Heart left ventricle (tissue), 16 donors: Measurements from ENCODE around the gene IGF2BP3. TPM values are rescaled to one million over a fixed set of nuclear protein-coding genes. Genes with fewer than 3 reads are reported as not detected.
A peak's percentile ranks its signal among the peaks of the same experiment; 100 is the strongest.

Experiments
- ATAC-seq, 4 donors: fragments of 200-7000 bp; cut with Tn5 transposase; one replicate each; pipeline ENCODE4 v1.9.1; 2020 to 2022; ENCODE audit warnings: moderate library complexity in 4 of 4, mild to moderate bottlenecking in 3 of 4, moderate number of reproducible peaks in 1 of 4
- DNase-seq, 5 donors: peaks; one replicate each; pipeline ENCODE4 v3.0.0-alpha.2; 2020
- H3K27ac ChIP-seq, 12 donors: fragments of 200-600 bp; sonication (generic) in 4 of 12; one replicate each; pipeline versions ENCODE4 v1.5.0 to v1.8.0; 2016 to 2022; ENCODE audit warnings: mild to moderate bottlenecking in 2 of 12
- H3K27me3 ChIP-seq, 9 donors: fragments of 200-600 bp; sonication (generic) in 2 of 9; one replicate each; pipeline versions ENCODE4 v1.5.1 to v1.8.0; 2016 to 2022; ENCODE audit warnings: mild to moderate bottlenecking in 3 of 9
- H3K36me3 ChIP-seq, 9 donors: fragments of 200-600 bp; sonication (generic) in 2 of 9; one replicate each; pipeline versions ENCODE4 v1.5.0 to v1.8.0; 2018 to 2022; ENCODE audit warnings: mild to moderate bottlenecking in 2 of 9
- H3K4me1 ChIP-seq, 12 donors: fragments of 200-600 bp; sonication (generic) in 4 of 12; one replicate each; pipeline versions ENCODE4 v1.5.0 to v1.8.0; 2016 to 2022; ENCODE audit warnings: mild to moderate bottlenecking in 3 of 12
- H3K4me3 ChIP-seq, 12 donors: fragments of 200-600 bp; sonication (generic) in 4 of 12; one replicate each; pipeline versions ENCODE4 v1.5.0 to v1.8.0; 2017 to 2022; ENCODE audit warnings: mild to moderate bottlenecking in 9 of 12, moderate library complexity in 4 of 12
- H3K9me3 ChIP-seq, 12 donors: fragments of 200-600 bp; sonication (generic) in 4 of 12; one replicate each; pipeline versions ENCODE4 v1.5.0 to v1.8.0; 2016 to 2022; ENCODE audit warnings: mild to moderate bottlenecking in 1 of 12
- CTCF ChIP-seq, 12 donors: fragments of 200-600 bp; sonication (generic) in 4 of 12; IDR thresholded peaks; one replicate each; pipeline versions ENCODE4 v1.5.0 to v1.8.0; 2018 to 2022; ENCODE audit warnings: antibody characterized with exemption in 12 of 12, mild to moderate bottlenecking in 5 of 12
- POLR2A ChIP-seq, 2 donors: fragments of 450-650 bp; IDR thresholded peaks; one replicate each; pipeline ENCODE4 v1.6.1; 2017; ENCODE audit warnings: antibody characterized with exemption in 2 of 2, mild to moderate bottlenecking in 2 of 2, moderate library complexity in 2 of 2
- WGBS, 4 donors: extraction: QIAGEN DNeasy Blood & Tissue Kit in 2 of 4; methylation state at CpG; one replicate each; pipeline versions ENCODE4 v1.1.5 to v1.1.7; 2013 to 2018; 5-methylcytosine and 5-hydroxymethylcytosine counted together
- intact Hi-C, 10 donors: fragments of 100-400 bp; cut with DNase I; formaldehyde crosslinking; loops; one replicate each; pipeline versions ENCODE4 v1.11.1 to v1.14.2; 2022
- polyA plus RNA-seq, 2 donors: library from polyadenylated mRNA; stranded (reverse); fragments of 200-250 nt; gene quantifications; one replicate each; pipeline ENCODE4 v1.2.3, GENCODE V29; 2013
- total RNA-seq, 9 donors: library from RNA; depleted of rRNA in 2 of 9; stranded (reverse); fragments of >200 nt in 2 of 9; fragmentation: NEBNext Ultra II Directional in 3 of 9; extraction: Animal tissue kit (Norgen Biotek cat#: 25700) in 3 of 9; gene quantifications; one replicate each; pipeline versions ENCODE4 v1.1.0 to v1.2.4, GENCODE V29; 2016 to 2023
- donor health status: ischemic (EF 13 %, LVEDD 7.1; RV severe dilation, severe dysfunction).
- donor health status: healthy with polysubstance abuse.
- donor health status: DM: no; HTN: yes; CAD: no.
- donor health status: DM: no; HTN: no; CAD: no.
- donor health status: ischemic (EF 25% LVEDD 6.9; RV normal size, moderate dysfunction).
- donor health status: ischemic (EF 25% LVEDD 5.7; RV mildly dilated, moderate dysfunction).
- donor health status: healthy.
- donor health status: DM: yes; HTN: yes; CAD: no.
- donor health status: ischemic (EF 35%, LVEDD 5.7; RV mildly dilated, moderate dysfunction).
- donor health status: nonischemic (EF 11% LVEDD 7.7; RV severe dilation, severe dysfunction).
- donor health status: DM: yes; HTN: yes; CAD: no.
- donor health status: PGD.
- donor health status: ischemic (EF 29% LVEDD 5.4; RV normal size, mild dysfunction).
- donor health status: nonischemic (EF 23%, LVEDD 6.1; RV moderate dilation, normal function).

Gene IGF2BP3
- total and polyA plus RNA-seq, 11 donors = 0.27 to 2.2 (median 0.50) TPM; not detected in 5

GRCh38 chr7:23346316-23346715 lies 124.0 kb downstream of the IGF2BP3 start:
- Histone ChIP-seq H3K36me3 (no peaks in the 10 kb centered on the region), H3K27ac (peak overlapping the region in 1 of 12 donors; percentile 20), H3K27me3 (peaks cover 0 to 4% (median 0%) of the 10 kb centered on the region in 9 donors), H3K4me1 (peaks cover 0 to 7% (median 0%) of the 10 kb centered on the region in 12 donors), H3K4me3 (peak overlapping the region in 5 of 12 donors; percentile 2 to 59 (median 15)), H3K9me3 (no peaks in the 10 kb centered on the region)
- intact Hi-C loops = loop anchor here in 1 of 10 donors (5.0 kb wide), 1 partner anchor 69 kb away; no protein-coding TSS in a partner anchor
- DNase-seq = no peak
- 85 to 93% (median 91%) methylated on average over 8 of the region's 8 CpGs for WGBS, 4 donors
- TF ChIP-seq POLR2A (IDR thresholded peaks at IDR 0.05) (no peak), CTCF (IDR thresholded peaks at IDR 0.05) (no peak)
- ATAC-seq = no peak

DNA sequence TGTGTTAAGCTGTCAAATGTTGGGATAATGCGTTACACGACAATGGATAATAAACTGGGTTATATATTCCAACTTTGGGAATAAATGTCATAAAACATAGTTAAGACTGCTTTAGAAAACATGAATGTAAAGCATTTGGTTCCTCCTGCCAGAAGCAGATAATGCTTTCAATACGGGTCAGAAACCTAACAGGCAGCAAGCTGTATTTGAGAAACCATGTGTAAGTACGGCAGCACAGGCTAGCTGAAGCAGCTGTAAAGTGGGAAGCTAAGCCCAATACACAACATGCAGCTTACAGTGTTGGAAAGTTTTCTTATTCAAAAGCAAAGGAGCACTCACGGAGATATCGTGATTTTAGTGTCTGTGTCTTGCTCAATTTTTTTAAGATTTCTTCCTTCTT lies 124.7 kb downstream of the IGF2BP3 start:
- intact Hi-C loops = loop anchor here in 1 of 10 donors (5.0 kb wide), 1 partner anchor 68 kb away; no protein-coding TSS in a partner anchor

DNA sequence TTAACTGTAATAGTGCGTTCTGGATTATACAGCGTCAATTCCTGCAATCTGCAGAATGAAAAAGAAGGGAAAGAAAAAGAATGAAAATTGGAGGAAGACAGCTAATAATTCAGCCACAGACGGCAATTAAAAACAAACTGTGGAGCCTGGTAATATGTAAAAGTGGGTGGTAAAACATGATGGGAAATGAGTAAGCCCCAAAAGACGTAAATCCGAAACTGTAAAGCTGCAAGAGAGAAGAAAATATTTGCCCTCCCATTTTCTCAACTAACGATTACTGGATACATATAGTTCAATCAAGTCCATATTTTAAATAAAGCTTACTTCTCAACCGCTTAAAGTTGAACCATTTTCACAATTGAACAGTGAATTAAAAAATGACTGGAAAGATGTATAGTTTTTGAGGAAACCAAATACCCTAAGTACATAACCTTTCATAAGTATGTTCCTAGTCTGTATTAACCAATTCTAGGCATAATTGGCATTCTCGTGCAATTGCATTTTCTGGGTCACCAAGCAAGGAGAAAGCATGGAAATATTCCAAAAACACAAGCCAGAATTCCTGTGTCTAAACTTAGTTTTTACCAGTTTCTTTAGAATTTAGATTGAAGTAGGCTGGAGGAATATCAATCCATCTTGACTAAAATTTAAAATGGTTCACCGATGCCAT lies 126.3 kb downstream of the IGF2BP3 start:
- Histone ChIP-seq H3K27ac (no peak overlapping the region), H3K27me3 (peaks cover 0 to 4% (median 0%) of the 10 kb centered on the region in 9 donors), H3K9me3 (no peaks in the 10 kb centered on the region), H3K4me1 (peaks cover 0 to 7% (median 0%) of the 10 kb centered on the region in 12 donors), H3K36me3 (no peaks in the 10 kb centered on the region), H3K4me3 (no peak overlapping the region)
- DNase-seq = no peak
- ATAC-seq = no peak
- intact Hi-C loops = no loop called here
- TF ChIP-seq POLR2A (IDR thresholded peaks at IDR 0.05) (no peak), CTCF (IDR thresholded peaks at IDR 0.05) (no peak)
- WGBS, 4 donors = 92 to 95% (median 94%) methylated on average over 9 of the region's 9 CpGs

More for the DNA sequence above, 124.7 kb downstream of the IGF2BP3 start:
- Histone ChIP-seq H3K27me3 (peaks cover 0 to 4% (median 0%) of the 10 kb centered on the region in 9 donors), H3K27ac (no peak overlapping the region), H3K9me3 (no peaks in the 10 kb centered on the region), H3K36me3 (no peaks in the 10 kb centered on the region), H3K4me1 (peaks cover 0 to 7% (median 0%) of the 10 kb centered on the region in 12 donors), H3K4me3 (peak overlapping the region in 1 of 12 donors; percentile 59)
- TF ChIP-seq CTCF (IDR thresholded peaks at IDR 0.05) (no peak), POLR2A (IDR thresholded peaks at IDR 0.05) (no peak)
- ATAC-seq = no peak
- DNase-seq = no peak
- 89 to 94% (median 90%) methylated on average over 6 of the region's 6 CpGs for WGBS, 4 donors

- ATAC-seq (no peak), DNase-seq (no peak)
- Histone ChIP-seq H3K27ac (no peak overlapping the region), H3K4me1 (peaks cover 0 to 7% (median 0%) of the 10 kb centered on the region in 12 donors), H3K4me3 (no peak overlapping the region), H3K9me3 (no peaks in the 10 kb centered on the region), H3K27me3 (peaks cover 0 to 4% (median 0%) of the 10 kb centered on the region in 9 donors), H3K36me3 (no peaks in the 10 kb centered on the region)
- TF ChIP-seq POLR2A (IDR thresholded peaks at IDR 0.05) (no peak), CTCF (IDR thresholded peaks at IDR 0.05) (no peak)
- intact Hi-C loops = no loop called here
Measured at GRCh38 chr7:23343102-23343501, 127.2 kb downstream of the IGF2BP3 start.
